NCI-H1930 (cell line): ENCODE results near the gene DSPP.
"Not testable (repeated sequence)": the region's sequence is repeated elsewhere in the genome, so short reads cannot be mapped to it uniquely, and the experiment has no call there.

ENCODE experiments used
- DNase-seq, 2 experiments: peaks; one replicate each; lab custom pipeline; 2025; lab: John Stamatoyannopoulos, UW

The DSPP gene

DNA sequence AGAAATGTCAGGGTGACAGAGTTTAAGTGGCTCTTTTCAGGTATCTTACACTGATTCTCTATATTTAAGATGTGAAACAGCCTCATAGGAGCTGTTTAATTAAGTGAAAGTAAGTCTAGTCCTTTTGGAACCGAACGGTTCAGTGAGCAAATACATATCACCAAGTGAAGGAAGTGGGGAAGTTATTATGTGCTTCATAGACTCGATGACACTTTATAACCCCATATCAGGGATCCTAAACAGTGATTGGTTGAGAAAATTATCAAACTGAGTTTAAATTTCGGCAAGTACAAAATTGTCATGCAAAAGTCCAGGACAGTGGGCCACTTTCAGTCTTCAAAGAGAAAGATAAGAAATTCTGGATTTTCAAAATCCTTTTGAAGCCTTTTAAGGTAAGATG, at the start of gene DSPP:
TSS of gene DSPP (plus strand) at position 301 of the 400 bp plus-strand sequence. CDS start 2,380 bp downstream, outside the sequence.
- DNase-seq, result no peak

- no peak for DNase-seq
These were observed 49.1 kb upstream of the DSPP start for GRCh38 chr4:87559090-87559837.

DNA sequence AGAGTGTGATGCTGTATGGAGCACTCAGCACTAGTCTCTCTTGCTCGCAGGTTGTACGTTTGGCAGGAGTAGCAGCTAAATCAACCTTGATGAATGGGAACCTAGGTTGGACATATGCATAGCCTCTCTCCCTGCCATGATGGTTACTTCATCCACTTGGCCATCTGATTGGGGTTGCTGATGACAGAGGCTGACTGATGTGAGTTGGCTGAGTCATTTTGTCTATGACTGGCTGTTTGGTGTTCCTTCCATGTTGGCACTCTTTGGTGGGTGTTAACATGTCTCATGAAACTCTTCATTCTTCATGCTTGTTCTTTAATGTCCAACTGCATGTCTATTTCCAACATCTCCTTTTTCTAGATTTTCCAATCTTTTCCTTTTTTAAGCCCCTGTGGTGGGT, 47.5 kb upstream of the DSPP start:
- no peak for DNase-seq

GRCh38 chr4:87565746-87566145, 42.6 kb upstream of the DSPP start:
- DNase-seq, result no peak

GRCh38 chr4:87566276-87566675, 42.1 kb upstream of the DSPP start:
- DNase-seq, result no peak

GRCh38 chr4:87567191-87567590, 41.1 kb upstream of the DSPP start:
- no peak for DNase-seq

- no peak for DNase-seq
These were observed 38.0 kb upstream of the DSPP start for GRCh38 chr4:87570290-87570805.

DNA sequence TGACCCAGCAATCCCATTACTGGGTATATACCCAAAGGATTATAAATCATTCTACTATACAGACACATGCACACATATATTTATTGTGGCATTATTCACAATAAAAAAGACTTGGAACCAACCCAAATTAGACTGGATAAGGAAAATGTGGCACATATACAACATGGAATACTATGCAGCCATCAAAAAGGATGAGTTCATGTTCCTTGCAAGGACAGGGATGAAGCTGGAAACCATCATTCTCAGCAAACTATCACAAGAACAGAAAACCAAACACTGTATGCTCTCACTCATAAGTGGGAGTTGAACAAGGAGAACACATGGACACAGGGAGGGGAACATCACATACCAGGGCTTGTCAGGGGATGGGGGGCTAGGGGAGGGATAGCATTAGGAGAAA, 34.0 kb upstream of the DSPP start:
- DNase-seq, result not testable (repeated sequence)

DNA sequence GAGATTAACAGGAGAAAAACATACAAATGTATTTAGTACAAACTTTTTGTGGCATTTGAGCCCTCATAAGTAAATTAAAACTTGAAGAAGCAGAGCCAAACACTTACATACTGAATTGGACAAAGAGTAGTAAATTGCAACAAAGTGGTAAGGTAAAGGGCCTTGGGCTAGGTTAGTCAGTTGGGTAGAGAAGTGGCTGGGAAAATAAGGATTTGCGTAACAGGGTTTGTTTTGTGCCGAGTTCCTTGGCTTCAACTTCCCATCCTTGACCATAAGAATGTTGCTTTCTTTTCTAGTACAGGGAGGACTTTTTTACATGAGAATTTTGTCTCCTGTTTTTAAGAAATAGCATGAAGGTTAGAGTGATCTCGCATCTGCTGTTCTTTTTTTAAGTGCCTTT, 33.3 kb upstream of the DSPP start:
- DNase-seq, result no peak

DNA sequence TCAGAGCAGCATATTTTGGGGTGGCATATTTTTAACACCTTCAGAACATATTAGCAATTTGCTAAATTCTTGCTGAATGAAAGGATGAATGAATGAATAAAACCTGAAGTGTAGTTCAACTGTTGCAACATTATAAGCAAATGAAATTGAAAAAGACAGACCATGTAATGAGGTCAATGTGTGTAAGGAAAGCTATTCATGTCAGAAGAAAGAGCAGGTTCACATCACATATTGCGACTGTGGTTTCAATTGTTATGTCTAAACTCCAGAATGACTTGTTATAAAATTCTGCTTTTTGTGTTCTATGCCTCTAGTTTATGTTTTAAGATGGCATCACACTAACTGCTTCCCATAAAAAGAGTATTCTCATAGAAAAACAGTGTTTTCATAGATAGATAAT, 32.9 kb upstream of the DSPP start:
- DNase-seq, result no peak

DNA sequence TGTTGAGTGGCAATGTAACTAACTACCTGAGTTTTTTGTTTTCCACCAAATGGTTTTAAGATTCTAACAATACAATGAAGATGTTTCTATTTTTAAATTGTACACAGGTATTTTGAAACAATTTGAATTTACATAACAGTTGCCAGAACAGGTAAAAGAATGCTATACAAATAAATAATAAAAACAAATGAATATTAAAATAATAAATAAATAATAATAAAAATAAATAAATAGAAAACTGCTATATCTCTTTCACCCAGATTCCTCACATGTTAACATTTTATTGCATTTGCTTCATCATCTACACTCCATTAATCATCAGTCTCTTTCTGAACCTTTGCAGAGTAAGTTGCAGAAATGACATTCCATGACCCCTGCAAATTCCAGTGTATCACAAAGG, 32.3 kb upstream of the DSPP start:
- no peak for DNase-seq

DNA sequence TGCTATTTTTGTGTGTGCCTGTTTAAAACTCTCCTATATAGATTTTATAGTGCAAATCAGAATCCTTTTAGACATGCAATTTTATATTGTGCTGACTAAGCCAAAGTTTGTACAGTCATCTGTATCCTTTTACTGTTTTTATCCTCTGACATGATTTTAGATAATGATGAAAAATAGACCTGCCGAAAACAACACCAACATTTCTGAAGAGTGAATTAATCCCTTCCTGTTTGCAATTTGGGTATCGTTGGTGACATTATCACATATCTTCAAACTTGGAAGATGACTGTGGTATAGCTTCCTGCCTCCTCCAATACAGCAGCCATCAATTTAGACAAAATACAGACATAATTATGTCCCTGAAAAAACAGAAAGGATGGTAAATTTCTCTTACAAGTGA, 28.9 kb upstream of the DSPP start:
- DNase-seq, result no peak

DNA sequence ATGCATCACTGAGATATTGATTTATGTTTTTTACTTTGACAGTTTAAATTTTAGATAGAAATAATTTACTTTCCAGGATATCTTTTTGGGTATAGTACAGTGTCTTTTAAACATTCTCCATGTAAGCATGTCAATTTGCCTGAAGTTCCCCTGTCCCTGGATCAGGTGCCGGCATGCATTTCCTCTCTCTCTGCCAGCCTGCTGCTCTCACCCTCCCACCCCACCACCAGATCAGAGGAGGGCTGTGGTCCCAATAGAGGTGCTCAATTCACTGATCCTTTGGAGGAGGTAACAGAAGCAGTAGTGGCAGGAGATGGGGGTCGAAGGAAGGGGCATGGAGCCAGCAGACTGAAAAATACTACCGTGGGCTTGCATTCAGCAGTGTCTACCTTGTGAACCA, 28.3 kb upstream of the DSPP start:
- no peak for DNase-seq

- no peak for DNase-seq
These were observed 24.0 kb upstream of the DSPP start for GRCh38 chr4:87584222-87584908.

GRCh38 chr4:87589531-87589930, 18.8 kb upstream of the DSPP start:
- no peak for DNase-seq

- DNase-seq, result no peak
These were observed 16.2 kb upstream of the DSPP start for GRCh38 chr4:87592124-87592523.

GRCh38 chr4:87601361-87601760, 7.0 kb upstream of the DSPP start:
- DNase-seq, result no peak

- no peak for DNase-seq
These were observed 6.1 kb downstream of the DSPP start for GRCh38 chr4:87614292-87614890.

- DNase-seq, result no peak
These were observed 7.9 kb downstream of the DSPP start for GRCh38 chr4:87616268-87616667.

DNA sequence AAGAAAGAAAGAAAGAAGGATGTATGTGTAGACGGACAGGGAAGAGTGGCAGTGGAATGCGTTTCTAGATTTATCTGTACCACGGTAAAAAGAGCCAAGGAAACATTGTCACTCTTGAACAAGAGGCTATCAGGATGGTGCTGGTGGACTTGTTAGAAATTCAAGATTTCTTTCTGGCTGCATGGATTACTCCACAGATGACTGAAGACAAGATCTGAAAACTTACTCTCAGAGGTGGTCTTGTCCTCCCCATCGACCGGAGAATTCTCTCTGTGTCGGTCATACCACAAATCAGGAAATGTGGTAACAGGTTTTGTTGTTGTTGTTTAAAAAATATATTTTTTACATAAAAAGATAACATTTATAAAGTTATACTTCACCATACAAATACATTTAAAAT, 11.8 kb downstream of the DSPP start:
- DNase-seq, result no peak

- DNase-seq, result no peak
These were observed 12.2 kb downstream of the DSPP start for GRCh38 chr4:87620491-87620890.

DNA sequence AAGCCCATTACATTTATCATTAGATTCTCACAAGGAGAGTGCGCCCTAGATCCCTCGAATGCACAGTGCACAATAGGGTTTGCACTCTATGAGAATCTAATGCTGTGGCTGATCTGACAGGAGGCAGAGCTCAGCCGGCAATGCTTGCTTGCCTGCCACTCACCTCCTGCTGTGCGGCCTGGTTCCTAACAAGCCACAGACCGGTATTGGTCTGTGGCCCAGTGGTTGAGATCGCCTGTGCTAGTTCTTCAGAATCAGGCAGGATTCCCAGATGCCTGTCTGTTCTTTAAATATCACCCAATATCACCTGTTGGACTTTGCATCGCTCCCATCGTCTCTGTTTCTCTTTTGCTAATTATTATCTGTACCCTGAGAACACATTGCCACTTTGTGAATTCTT, 14.0 kb downstream of the DSPP start:
- DNase-seq, result no peak

- DNase-seq, result no peak
These were observed 16.4 kb downstream of the DSPP start for GRCh38 chr4:87624698-87625097.
